ENCODE measurements around the gene YIPF3.
A peak's percentile ranks its signal among the peaks of the same experiment; 100 is the strongest.

YIPF3 gene

GRCh38 chr6:43509142-43509983, 7.4 kb downstream of the YIPF3 start:
- no peak overlapping the region for H3K27ac ChIP-seq (replicated peaks)
- no peak for DNase-seq (ENCODE audit: low read depth in 1 of 2, low spot score in 1 of 2)
- TF ChIP-seq REST (IDR thresholded peaks at IDR 0.05; ENCODE audit: insufficient replicate concordance, low read depth) = no peak
- TF ChIP-seq GABPA (IDR thresholded peaks at IDR 0.05; ENCODE audit: low read depth) = no peak
- TF ChIP-seq POLR2AphosphoS5 (IDR thresholded peaks at IDR 0.05; ENCODE audit: low read depth) = no peak
- no peak for TF ChIP-seq SPI1 (IDR thresholded peaks at IDR 0.05; ENCODE audit: borderline replicate concordance, low read depth)
- TF ChIP-seq CTCF (IDR thresholded peaks at IDR 0.05; ENCODE audit: insufficient read depth, low read length) = no peak
- peak overlapping the region; percentile 51 for H3K4me3 ChIP-seq (replicated peaks; ENCODE audit: insufficient read depth, low read length)
- H3K27me3 ChIP-seq (ENCODE audit: insufficient read depth, poor library complexity, severe bottlenecking) = peaks cover 3% of the 10 kb centered on the region

- Histone ChIP-seq H3K27me3 (ENCODE audit: insufficient read depth, poor library complexity, severe bottlenecking) (peaks cover 3% of the 10 kb centered on the region), H3K27ac (replicated peaks) (no peak overlapping the region), H3K4me3 (replicated peaks; ENCODE audit: insufficient read depth, low read length) (no peak overlapping the region)
- TF ChIP-seq GABPA (IDR thresholded peaks at IDR 0.05; ENCODE audit: low read depth) = no peak
- no peak for TF ChIP-seq CTCF (IDR thresholded peaks at IDR 0.05; ENCODE audit: insufficient read depth, low read length)
- TF ChIP-seq REST (IDR thresholded peaks at IDR 0.05; ENCODE audit: insufficient replicate concordance, low read depth) = no peak
- no peak for TF ChIP-seq POLR2AphosphoS5 (IDR thresholded peaks at IDR 0.05; ENCODE audit: low read depth)
- no peak for TF ChIP-seq SPI1 (IDR thresholded peaks at IDR 0.05; ENCODE audit: borderline replicate concordance, low read depth)
- DNase-seq (ENCODE audit: low read depth in 1 of 2, low spot score in 1 of 2) = no peak
These were observed 8.1 kb downstream of the YIPF3 start for GRCh38 chr6:43508481-43509141.

- H3K4me3 ChIP-seq (replicated peaks; ENCODE audit: insufficient read depth, low read length) = no peak overlapping the region
- peak; percentile 73 to 79 for DNase-seq (ENCODE audit: low read depth in 1 of 2, low spot score in 1 of 2)
These were observed 9.9 kb downstream of the YIPF3 start for GRCh38 chr6:43506667-43507471.

More at GRCh38 chr6:43506667-43507471, 9.9 kb downstream of the YIPF3 start:
- peak; percentile 89 for TF ChIP-seq CTCF (IDR thresholded peaks at IDR 0.05; ENCODE audit: insufficient read depth, low read length)
- TF ChIP-seq REST (IDR thresholded peaks at IDR 0.05; ENCODE audit: insufficient replicate concordance, low read depth) = no peak
- Histone ChIP-seq H3K27ac (replicated peaks) (no peak overlapping the region), H3K27me3 (ENCODE audit: insufficient read depth, poor library complexity, severe bottlenecking) (peaks cover 3% of the 10 kb centered on the region)

Data from HL-60 (cell line).